NK-92 (cell line): ENCODE measurements around the gene SAMD11.

Source experiments
- DNase-seq: peaks from one replicate; lab custom pipeline; 2025; ENCODE audit not compliant: unreplicated experiment; lab: John Stamatoyannopoulos, UW

Gene SAMD11

GRCh38 chr1:961132-961669 is 37.5 kb downstream of the SAMD11 start:
- no peak for DNase-seq

GRCh38 chr1:962381-963300 is 38.9 kb downstream of the SAMD11 start:
- DNase-seq: no peak

- no peak for DNase-seq
These were observed 39.6 kb downstream of the SAMD11 start for GRCh38 chr1:963301-963651.

GRCh38 chr1:963746-964525 is 40.2 kb downstream of the SAMD11 start:
- no peak for DNase-seq

- DNase-seq: no peak
These were observed 41.2 kb downstream of the SAMD11 start for GRCh38 chr1:964691-965525.

- DNase-seq: no peak
These were observed 41.9 kb downstream of the SAMD11 start for GRCh38 chr1:965526-966134.

- no peak for DNase-seq
These were observed 42.5 kb downstream of the SAMD11 start, which contains the start of gene PLEKHN1 for GRCh38 chr1:966135-966703. PLEKHN1 (plus strand) TSS chr1:966482; CDS start chr1:966532, 50 bp downstream.

- DNase-seq: no peak
These were observed 43.1 kb downstream of the SAMD11 start for GRCh38 chr1:966704-967300.

- DNase-seq: no peak
These were observed 44.0 kb downstream of the SAMD11 start for GRCh38 chr1:967466-968343.

GRCh38 chr1:969260-969855 is 45.6 kb downstream of the SAMD11 start:
- DNase-seq: no peak

- no peak for DNase-seq
These were observed 46.7 kb downstream of the SAMD11 start for GRCh38 chr1:970242-970972.

GRCh38 chr1:970973-971730 is 47.4 kb downstream of the SAMD11 start:
- no peak for DNase-seq

GRCh38 chr1:971751-972506 is 48.2 kb downstream of the SAMD11 start:
- DNase-seq: no peak

GRCh38 chr1:972726-973458 is 49.2 kb downstream of the SAMD11 start:
- no peak for DNase-seq

- DNase-seq: no peak
These were observed 50.0 kb downstream of the SAMD11 start for GRCh38 chr1:973459-974292.
